A549 (cell line): Measurements from ENCODE around the gene RUVBL2.

Source experiments
- CEBPB ChIP-seq, 2 experiments: fragments of >200 bp in 1 of 2; sonication (Bioruptor Twin) in 1 of 2; formaldehyde crosslinking in 1 of 2; IDR thresholded peaks; 2 replicates each; pipeline ENCODE4 v1.6.1; 2012 to 2016
- CTCF ChIP-seq: fragments of >200 bp; sonication (Bioruptor Twin); formaldehyde crosslinking; IDR thresholded peaks from 3 replicates; pipeline ENCODE4 v1.5.1; 2016
- FOSL2 ChIP-seq, 2 experiments: fragments of 450-650 bp in 1 of 2; fragments of >200 bp in 1 of 2; sonication (Bioruptor Twin) in 1 of 2; formaldehyde crosslinking; IDR thresholded peaks; 2 replicates each; pipeline versions ENCODE4 v1.5.0 to v1.6.1; 2016 to 2020; ENCODE audit warnings: mild to moderate bottlenecking in 1 of 2, moderate library complexity in 1 of 2
- KDM1A ChIP-seq: fragments of 200-600 bp; sonication (generic); IDR thresholded peaks from 2 replicates; pipeline ENCODE4 v1.6.1; 2016; ENCODE audit warnings: low read depth, mild to moderate bottlenecking
- MAX ChIP-seq: IDR thresholded peaks from 2 replicates; pipeline ENCODE4 v1.6.1; 2012
- MAZ ChIP-seq: fragments of 150-350 bp; IDR thresholded peaks from 2 replicates; pipeline ENCODE4 v1.6.1; 2014; ENCODE audit warnings: antibody characterized with exemption, low read depth, low read length, borderline replicate concordance
- POLR2A ChIP-seq: IDR thresholded peaks from 2 replicates; pipeline ENCODE4 v1.6.1; 2012; ENCODE audit warnings: mild to moderate bottlenecking, low read length
- ZC3H11A ChIP-seq: fragments of 450-650 bp; IDR thresholded peaks from 2 replicates; pipeline ENCODE4 v1.6.1; 2014; ENCODE audit warnings: antibody characterized with exemption, mild to moderate bottlenecking

DNA sequence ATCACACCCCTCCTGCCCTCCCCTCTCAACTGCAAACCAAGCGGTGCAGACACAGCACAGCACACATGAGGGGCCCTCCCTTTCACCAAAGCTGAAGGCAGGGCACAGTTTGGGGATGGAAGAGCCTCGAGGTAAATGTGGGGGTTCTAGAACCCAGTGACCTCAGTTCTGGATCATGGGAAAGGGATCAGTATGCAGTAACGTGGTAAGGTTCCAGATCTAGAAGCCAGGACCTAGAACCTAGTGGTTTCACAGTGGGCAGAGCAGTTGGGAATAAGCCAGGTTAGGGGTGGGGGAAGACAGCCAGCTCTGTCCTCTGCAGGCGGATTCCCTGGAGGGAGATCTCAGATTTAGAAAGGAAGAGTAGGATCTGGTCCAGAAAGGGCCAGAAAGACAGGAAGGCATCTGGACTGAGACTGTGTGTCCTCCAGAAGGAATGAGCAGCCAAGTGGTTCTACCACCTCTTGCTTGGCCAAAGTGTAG is 25.5 kb upstream of the RUVBL2 start:
- no peak for TF ChIP-seq CTCF
- no peak for TF ChIP-seq MAX
- no peak; the same call in 1 of the 2 replicates for TF ChIP-seq POLR2A
- TF ChIP-seq FOSL2 (IDR thresholded peaks at IDR 0.05) = no peak
- TF ChIP-seq FOSL2 (CRISPR knock-in tag; IDR thresholded peaks at IDR 0.05) = no peak
- TF ChIP-seq ZC3H11A = no peak
- TF ChIP-seq MAZ = no peak; the same call in 1 of the 2 replicates
- TF ChIP-seq KDM1A = no peak
- no peak for TF ChIP-seq CEBPB (IDR thresholded peaks at IDR 0.05)
